CD4-positive, alpha-beta T cell treated with Interferon alpha-2 for 1 hour (primary cell): ENCODE data around the gene PRKCA.

Experiments
- DNase-seq, 2 donors: peaks; one replicate each; pipeline ENCODE4 v3.0.0-alpha.2; 2020 to 2022

PRKCA gene

GRCh38 chr17:66790501-66791061 lies 488.2 kb downstream of the PRKCA start:
- no peak for DNase-seq

- no peak for DNase-seq
These were observed 488.9 kb downstream of the PRKCA start for GRCh38 chr17:66791347-66791746.

GRCh38 chr17:66793814-66794213 lies 491.4 kb downstream of the PRKCA start:
- DNase-seq = no peak

GRCh38 chr17:66795486-66795885 lies 493.1 kb downstream of the PRKCA start:
- DNase-seq = no peak

- DNase-seq = no peak
These were observed 497.6 kb downstream of the PRKCA start for GRCh38 chr17:66799849-66800537.

GRCh38 chr17:66803474-66803951 lies 501.1 kb downstream of the PRKCA start:
- DNase-seq = no peak

- no peak for DNase-seq
These were observed 503.2 kb downstream of the PRKCA start for GRCh38 chr17:66805567-66805966.

- DNase-seq = no peak
These were observed 504.8 kb downstream of the PRKCA start for GRCh38 chr17:66807182-66807581.

- DNase-seq = no peak
These were observed 507.0 kb downstream of the PRKCA start for GRCh38 chr17:66809408-66809807.

GRCh38 chr17:66810951-66811682 lies 508.7 kb downstream of the PRKCA start:
- no peak for DNase-seq

- DNase-seq = no peak
These were observed 509.3 kb downstream of the PRKCA start for GRCh38 chr17:66811683-66812054.

- DNase-seq = no peak
These were observed 510.2 kb downstream of the PRKCA start for GRCh38 chr17:66812571-66812970.

GRCh38 chr17:66813296-66813695 lies 510.9 kb downstream of the PRKCA start:
- DNase-seq = no peak

- no peak for DNase-seq
These were observed 511.6 kb downstream of the PRKCA start for GRCh38 chr17:66814026-66814425.

- DNase-seq = no peak
These were observed 512.2 kb downstream of the PRKCA start for GRCh38 chr17:66814570-66814969.

GRCh38 chr17:66817750-66818149 lies 515.3 kb downstream of the PRKCA start:
- no peak for DNase-seq

- no peak for DNase-seq
These were observed 517.1 kb downstream of the PRKCA start for GRCh38 chr17:66819466-66819865.

- no peak for DNase-seq
These were observed 519.6 kb downstream of the PRKCA start for GRCh38 chr17:66822009-66822408.

- no peak for DNase-seq
These were observed 524.4 kb downstream of the PRKCA start for GRCh38 chr17:66826856-66827255.

GRCh38 chr17:66829386-66829864 lies 527.0 kb downstream of the PRKCA start:
- DNase-seq = peak in 1 of 2 donors; percentile 6

- DNase-seq = no peak
These were observed 527.5 kb downstream of the PRKCA start for GRCh38 chr17:66829883-66830282.

GRCh38 chr17:66830451-66830850 lies 528.0 kb downstream of the PRKCA start:
- DNase-seq = no peak

- no peak for DNase-seq
These were observed 529.2 kb downstream of the PRKCA start for GRCh38 chr17:66831383-66832210.
